DND-41 (cell line): ENCODE results near the gene F2R.
A peak's percentile ranks its signal among the peaks of the same experiment; 100 is the strongest.

ENCODE experiments used
- ATAC-seq: fragments of 200-7000 bp; cut with Tn5 transposase; 3 replicates; pipeline ENCODE4 v1.9.1; 2021; ENCODE audit warnings: low read depth; ENCODE audit not compliant: insufficient read depth
- DNase-seq: peaks from one replicate; pipeline ENCODE4 v3.0.0-alpha.2; 2020
- H2AFZ ChIP-seq: 2 replicates; pipeline ENCODE4 v1.6.0; 2012; ENCODE audit warnings: low read depth, low read length
- H3K27ac ChIP-seq: 2 replicates; pipeline ENCODE4 v1.5.1; 2012; ENCODE audit warnings: low read length, inconsistent platforms
- H3K27me3 ChIP-seq: fragments of 200-600 bp; sonication (generic); 2 replicates; pipeline ENCODE4 v1.6.0; 2012; ENCODE audit warnings: low read length, mild to moderate bottlenecking, inconsistent platforms; ENCODE audit not compliant: insufficient read depth, poor library complexity
- H3K36me3 ChIP-seq: 2 replicates; pipeline ENCODE4 v1.5.1; 2012; ENCODE audit warnings: low read length, inconsistent platforms; ENCODE audit not compliant: insufficient read depth
- H3K4me1 ChIP-seq: 2 replicates; pipeline ENCODE4 v1.5.1; 2012; ENCODE audit warnings: mild to moderate bottlenecking, low read length; ENCODE audit not compliant: insufficient read depth
- H3K4me2 ChIP-seq: 2 replicates; pipeline ENCODE4 v1.6.0; 2012; ENCODE audit warnings: mild to moderate bottlenecking, moderate library complexity, low read length, inconsistent platforms; ENCODE audit not compliant: insufficient read depth
- H3K4me3 ChIP-seq, 2 experiments: fragments of 200-600 bp in 1 of 2; shearing (Covaris generic) in 1 of 2; 2 replicates each; pipeline ENCODE4 v1.5.1; 2012 to 2016; ENCODE audit warnings: inconsistent platforms in 2 of 2, low read length in 2 of 2, mild to moderate bottlenecking in 2 of 2, low read depth in 1 of 2, moderate library complexity in 1 of 2
- H3K79me2 ChIP-seq: 2 replicates; pipeline ENCODE4 v1.6.0; 2012; ENCODE audit warnings: low read length, inconsistent platforms; ENCODE audit not compliant: insufficient read depth
- H3K9ac ChIP-seq: 2 replicates; pipeline ENCODE4 v1.6.0; 2012; ENCODE audit warnings: low read depth, mild to moderate bottlenecking, inconsistent platforms, low read length, moderate library complexity
- H3K9me3 ChIP-seq: 2 replicates; pipeline ENCODE4 v1.5.1; 2012; ENCODE audit warnings: low read length, moderate library complexity, mild to moderate bottlenecking, inconsistent platforms; ENCODE audit not compliant: insufficient read depth, severe bottlenecking
- H4K20me1 ChIP-seq: 2 replicates; pipeline ENCODE4 v1.6.0; 2012; ENCODE audit warnings: low read length; ENCODE audit not compliant: insufficient read depth
- CTCF ChIP-seq: IDR thresholded peaks from 2 replicates; pipeline ENCODE4 v1.5.1; 2012; ENCODE audit warnings: borderline replicate concordance, low read length, moderate library complexity, mild to moderate bottlenecking; ENCODE audit not compliant: poor library complexity, severe bottlenecking; ENCODE audit errors: extremely low read depth
- EZH2 ChIP-seq: IDR thresholded peaks from 3 replicates; pipeline ENCODE4 v1.6.1; 2012; ENCODE audit warnings: borderline replicate concordance, low read depth, mild to moderate bottlenecking, moderate library complexity, low read length, inconsistent platforms; ENCODE audit not compliant: severe bottlenecking

F2R gene

GRCh38 chr5:76710991-76711390, 4.9 kb upstream of the F2R start:
- Histone ChIP-seq H3K36me3 (no peaks in the 10 kb centered on the region), H3K4me2 (no peak overlapping the region), H3K9me3 (no peaks in the 10 kb centered on the region), H3K27me3 (peaks cover 34% of the 10 kb centered on the region), H2AFZ (no peak overlapping the region), H3K4me3 (no peak overlapping the region), H3K79me2 (no peaks in the 10 kb centered on the region), H3K27ac (no peak overlapping the region), H3K4me1 (peaks cover 20% of the 10 kb centered on the region), H4K20me1 (peaks cover 6% of the 10 kb centered on the region), H3K9ac (no peak overlapping the region)
- ATAC-seq (no peak), DNase-seq (no peak)
- TF ChIP-seq EZH2 = no peak
- TF ChIP-seq CTCF = no peak

- Histone ChIP-seq H3K9me3 (no peaks in the 10 kb centered on the region), H4K20me1 (peaks cover 6% of the 10 kb centered on the region), H3K79me2 (no peaks in the 10 kb centered on the region), H3K9ac (no peak overlapping the region), H3K36me3 (no peaks in the 10 kb centered on the region), H3K4me3 (peak overlapping the region in 1 of 2 experiments; percentile 50; a peak in 2 of 4 replicates), H2AFZ (no peak overlapping the region), H3K27me3 (peaks cover 59% of the 10 kb centered on the region), H3K4me1 (peaks cover 25% of the 10 kb centered on the region), H3K4me2 (peak overlapping the region; percentile 59), H3K27ac (no peak overlapping the region)
- DNase-seq (peak; percentile 57), ATAC-seq (peak; percentile 77)
- TF ChIP-seq EZH2 = peak; percentile 90
- TF ChIP-seq CTCF = no peak
Measured at GRCh38 chr5:76714751-76715485, 1.0 kb upstream of the F2R start.

- DNase-seq (no peak), ATAC-seq (no peak; the same call in 2 of the 3 replicates)
- H2AFZ ChIP-seq = peak overlapping the region; percentile 54; the same call in 1 of the 2 replicates
- H3K4me1 ChIP-seq = peaks cover 25% of the 10 kb centered on the region
- H3K27me3 ChIP-seq = peaks cover 59% of the 10 kb centered on the region
- H4K20me1 ChIP-seq = peaks cover 6% of the 10 kb centered on the region
- no peaks in the 10 kb centered on the region for H3K79me2 ChIP-seq
- H3K4me2 ChIP-seq = peak overlapping the region; percentile 59
- TF ChIP-seq CTCF (no peak), EZH2 (no peak)
- no peaks in the 10 kb centered on the region for H3K9me3 ChIP-seq
- H3K36me3 ChIP-seq = no peaks in the 10 kb centered on the region
- peak overlapping the region in 1 of 2 experiments; percentile 50; a peak in 2 of 4 replicates for H3K4me3 ChIP-seq
- H3K9ac ChIP-seq = no peak overlapping the region
- H3K27ac ChIP-seq = no peak overlapping the region
Measured at GRCh38 chr5:76715486-76715735, 515 bp upstream of the F2R start.
